MCF 10A (cell line): ENCODE measurements around the gene PCIF1. TPM values are rescaled to one million over a fixed set of nuclear protein-coding genes. Genes with fewer than 3 reads are reported as not detected.

ENCODE experiments used
- BruUV-seq: library from RNA; stranded (reverse); fragments of 400-500 nt; replicated peaks from 2 replicates; lab custom pipeline; 2021; lab: Mats Ljungman, UMichigan
- CTCF ChIA-PET: fragments of 300-600 bp; sonication (Branson Sonifier 250); formaldehyde crosslinking; extraction: SDS; loops from one replicate; lab custom pipeline; 2021; ENCODE audit warnings: antibody characterized with exemption, inconsistent platforms; lab: Yijun Ruan, JAX
- POLR2A ChIA-PET: fragments of 300-600, 350-650 bp; sonication (Branson Sonifier 250); formaldehyde crosslinking; extraction: SDS; loops from one replicate; lab custom pipeline; 2020; ENCODE audit warnings: antibody characterized with exemption, inconsistent platforms; lab: Yijun Ruan, JAX
- DNase-seq: peaks from one replicate; pipeline ENCODE4 v3.0.0-alpha.2; 2018; ENCODE audit not compliant: unreplicated experiment
- H3K27ac Mint-ChIP-seq: one replicate; pipeline ENCODE4 v1.8.0; 2022; ENCODE audit warnings: mild to moderate bottlenecking, low read depth, mixed read lengths; ENCODE audit not compliant: unreplicated experiment
- H3K27me3 Mint-ChIP-seq: one replicate; pipeline ENCODE4 v1.8.0; 2022; ENCODE audit warnings: mixed read lengths; ENCODE audit not compliant: insufficient read depth, unreplicated experiment
- H3K36me3 Mint-ChIP-seq: one replicate; pipeline ENCODE4 v1.8.0; 2022; ENCODE audit warnings: mild to moderate bottlenecking, moderate library complexity, mixed read lengths; ENCODE audit not compliant: insufficient read depth, unreplicated experiment
- H3K4me1 Mint-ChIP-seq: one replicate; pipeline ENCODE4 v1.8.0; 2022; ENCODE audit warnings: mixed read lengths; ENCODE audit not compliant: insufficient read depth, unreplicated experiment
- H3K4me3 Mint-ChIP-seq: one replicate; pipeline ENCODE4 v1.8.0; 2022; ENCODE audit warnings: mild to moderate bottlenecking, moderate library complexity, mixed read lengths; ENCODE audit not compliant: unreplicated experiment
- H3K9me3 Mint-ChIP-seq: one replicate; pipeline ENCODE4 v1.8.0; 2022; ENCODE audit warnings: mixed read lengths; ENCODE audit not compliant: unreplicated experiment
- intact Hi-C: fragments of 100-400 bp; cut with micrococcal nuclease; formaldehyde crosslinking; loops from 2 replicates; pipeline ENCODE4 v1.14.1; 2022
- total RNA-seq: library from RNA; stranded (reverse); gene quantifications from 2 replicates; pipeline ENCODE4 v1.2.3, GENCODE V29; 2022
- TF ChIP-seq, protein P1 (sequence below): fragments of 200-600 bp; IDR thresholded peaks from one replicate; pipeline ENCODE4 v1.8.0; 2022; ENCODE audit warnings: antibody characterized with exemption, mild to moderate bottlenecking; ENCODE audit not compliant: unreplicated experiment

PCIF1 gene
- total RNA-seq, 1 experiment from 2014 or later, result 20.5 TPM

DNA sequence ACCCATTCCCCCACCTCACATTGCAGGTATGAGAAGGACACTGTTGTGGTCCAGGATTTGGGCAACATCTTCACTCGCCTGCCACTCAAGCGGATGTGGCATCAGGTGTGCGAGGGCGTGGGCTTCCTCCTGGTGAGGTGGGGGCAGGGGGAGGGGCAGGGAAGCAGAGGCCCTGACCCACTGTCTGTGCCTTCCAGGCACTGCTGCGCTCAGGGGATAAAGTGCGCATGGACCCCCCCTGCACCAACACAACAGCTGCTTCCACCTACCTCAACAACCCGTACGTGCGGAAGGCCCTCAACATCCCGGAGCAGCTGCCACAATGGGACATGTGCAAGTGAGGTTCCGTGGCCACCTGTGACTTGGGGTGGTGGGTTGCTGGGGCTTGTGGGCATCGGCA lies 39.7 kb upstream of the PCIF1 start:
- Mint-ChIP-seq H3K4me3 (no peak overlapping the region), H3K9me3 (no peaks in the 10 kb centered on the region), H3K27ac (no peak overlapping the region), H3K36me3 (peaks cover 16% of the 10 kb centered on the region), H3K4me1 (peaks cover 6% of the 10 kb centered on the region), H3K27me3 (no peaks in the 10 kb centered on the region)
- intact Hi-C loops, result no loop called here
- CTCF ChIA-PET, result interaction anchor here (0.5 to 2.5 kb wide), 4 partner anchors 75 to 601 kb away, joined by 3 to 8 read pairs (median 4); no protein-coding TSS in a partner anchor
- POLR2A ChIA-PET, result interaction anchor here (0.6 to 6.3 kb wide), 4 partner anchors 10 to 76 kb away, joined by 3 to 49 read pairs (median 4); partner anchors contain the start of gene PCIF1
- DNase-seq, result no peak
- TF ChIP-seq, protein P1, sequence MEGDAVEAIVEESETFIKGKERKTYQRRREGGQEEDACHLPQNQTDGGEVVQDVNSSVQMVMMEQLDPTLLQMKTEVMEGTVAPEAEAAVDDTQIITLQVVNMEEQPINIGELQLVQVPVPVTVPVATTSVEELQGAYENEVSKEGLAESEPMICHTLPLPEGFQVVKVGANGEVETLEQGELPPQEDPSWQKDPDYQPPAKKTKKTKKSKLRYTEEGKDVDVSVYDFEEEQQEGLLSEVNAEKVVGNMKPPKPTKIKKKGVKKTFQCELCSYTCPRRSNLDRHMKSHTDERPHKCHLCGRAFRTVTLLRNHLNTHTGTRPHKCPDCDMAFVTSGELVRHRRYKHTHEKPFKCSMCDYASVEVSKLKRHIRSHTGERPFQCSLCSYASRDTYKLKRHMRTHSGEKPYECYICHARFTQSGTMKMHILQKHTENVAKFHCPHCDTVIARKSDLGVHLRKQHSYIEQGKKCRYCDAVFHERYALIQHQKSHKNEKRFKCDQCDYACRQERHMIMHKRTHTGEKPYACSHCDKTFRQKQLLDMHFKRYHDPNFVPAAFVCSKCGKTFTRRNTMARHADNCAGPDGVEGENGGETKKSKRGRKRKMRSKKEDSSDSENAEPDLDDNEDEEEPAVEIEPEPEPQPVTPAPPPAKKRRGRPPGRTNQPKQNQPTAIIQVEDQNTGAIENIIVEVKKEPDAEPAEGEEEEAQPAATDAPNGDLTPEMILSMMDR, result no peak
- no TSS peak for BruUV-seq

DNA sequence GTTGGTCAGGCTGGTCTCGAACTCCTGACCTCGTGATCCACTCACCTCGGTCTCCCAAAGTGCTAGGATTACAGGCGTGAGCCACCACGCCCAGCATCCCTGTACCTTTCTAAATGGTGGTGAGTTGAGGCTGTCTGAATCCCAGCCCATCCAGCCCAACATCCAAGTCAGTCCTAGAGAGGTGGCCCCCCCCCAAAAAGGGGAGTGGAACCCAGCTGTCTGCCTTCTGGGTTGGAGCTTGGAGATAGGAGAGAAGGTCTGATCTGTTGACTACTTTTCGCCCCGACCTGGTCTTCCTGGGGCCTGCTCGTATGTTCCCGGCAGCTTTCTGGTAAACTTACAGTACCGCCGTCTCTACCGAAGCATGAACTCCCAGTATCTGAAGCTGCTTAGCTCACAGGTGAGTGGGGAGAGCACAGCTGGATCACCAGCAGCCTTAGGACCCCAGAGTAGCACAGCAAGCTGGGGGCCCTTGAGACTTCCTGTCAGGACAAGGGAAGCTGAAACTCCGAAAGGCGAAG lies 37.8 kb upstream of the PCIF1 start:
- Mint-ChIP-seq H3K9me3 (no peaks in the 10 kb centered on the region), H3K4me3 (no peak overlapping the region), H3K4me1 (peaks cover 6% of the 10 kb centered on the region), H3K27me3 (no peaks in the 10 kb centered on the region), H3K27ac (no peak overlapping the region), H3K36me3 (peaks cover 16% of the 10 kb centered on the region)
- ChIA-PET CTCF (interaction anchor here (0.6 to 0.7 kb wide), 2 partner anchors 15 to 21 kb away, joined by 3 read pairs; no protein-coding TSS in a partner anchor), POLR2A (no interaction called here)
- TF ChIP-seq, protein P1, result no peak
- intact Hi-C loops, result no loop called here
- no TSS peak for BruUV-seq
- DNase-seq, result no peak

DNA sequence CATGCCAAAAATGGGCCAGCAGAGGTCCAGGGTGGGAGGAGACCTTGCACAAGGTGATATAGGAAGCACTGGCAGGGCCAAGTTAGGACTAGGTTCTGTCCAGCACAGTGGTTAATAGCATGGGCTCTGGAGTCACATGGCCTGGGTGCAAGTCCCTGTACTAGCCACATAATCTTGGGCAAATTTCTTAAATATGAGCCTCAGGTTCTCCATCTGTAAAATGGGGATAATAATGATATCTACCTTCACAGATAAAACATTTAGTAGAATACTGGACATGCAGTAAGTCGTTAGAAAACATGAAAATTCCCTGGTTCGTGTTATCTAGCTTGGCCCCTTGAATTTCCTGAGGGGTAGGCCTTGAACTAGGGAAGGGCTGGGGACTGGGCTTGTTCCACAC lies 37.2 kb upstream of the PCIF1 start:
- ChIA-PET POLR2A (no interaction called here), CTCF (interaction anchor here (0.7 kb wide), 2 partner anchors 16 to 578 kb away, joined by 3 read pairs; no protein-coding TSS in a partner anchor)
- Mint-ChIP-seq H3K4me3 (no peak overlapping the region), H3K27me3 (no peaks in the 10 kb centered on the region), H3K9me3 (no peaks in the 10 kb centered on the region), H3K27ac (no peak overlapping the region), H3K4me1 (peaks cover 1% of the 10 kb centered on the region), H3K36me3 (peaks cover 16% of the 10 kb centered on the region)
- BruUV-seq, result no TSS peak
- no peak for DNase-seq
- intact Hi-C loops, result no loop called here
- TF ChIP-seq, protein P1, result no peak

DNA sequence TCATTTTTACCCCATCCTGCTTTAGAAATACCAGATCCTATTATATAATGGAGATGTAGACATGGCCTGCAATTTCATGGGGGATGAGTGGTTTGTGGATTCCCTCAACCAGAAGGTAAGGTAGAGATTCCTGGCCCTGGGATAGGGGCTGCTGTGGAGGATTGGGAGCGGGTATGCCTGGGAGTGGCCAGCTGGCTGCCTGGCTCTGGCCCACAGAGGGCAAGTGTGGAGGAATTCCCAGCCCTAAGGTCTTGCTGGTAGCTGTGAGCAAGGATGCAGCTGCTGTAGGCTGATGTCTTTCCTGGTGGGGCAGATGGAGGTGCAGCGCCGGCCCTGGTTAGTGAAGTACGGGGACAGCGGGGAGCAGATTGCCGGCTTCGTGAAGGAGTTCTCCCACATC lies 36.8 kb upstream of the PCIF1 start:
- BruUV-seq, result no TSS peak
- no peak overlapping the region for H3K4me3 Mint-ChIP-seq

More for the DNA sequence above, 36.8 kb upstream of the PCIF1 start:
- no peaks in the 10 kb centered on the region for H3K9me3 Mint-ChIP-seq
- CTCF ChIA-PET, result interaction anchor here (0.7 kb wide), 1 partner anchor 578 kb away, joined by 3 read pairs; no protein-coding TSS in a partner anchor
- H3K36me3 Mint-ChIP-seq, result peaks cover 16% of the 10 kb centered on the region
- H3K27me3 Mint-ChIP-seq, result no peaks in the 10 kb centered on the region
- TF ChIP-seq, protein P1, result no peak
- DNase-seq, result no peak
- H3K4me1 Mint-ChIP-seq, result no peaks in the 10 kb centered on the region
- no peak overlapping the region for H3K27ac Mint-ChIP-seq
- intact Hi-C loops, result no loop called here
- POLR2A ChIA-PET, result interaction anchor here (2.2 kb wide), 1 partner anchor 16 kb away, joined by 7 read pairs; the partner anchor contains the start of gene ZSWIM1
